Measurements from ENCODE around the gene PRDM16. TPM values are rescaled to one million over a fixed set of nuclear protein-coding genes. Genes with fewer than 3 reads are reported as not detected.

PRDM16 gene
- total and polyA plus RNA-seq, 2 of the 8 experiments (the other 6 are each of a cell fraction or from before 2014, with no cell fraction given), result 0.39 to 0.43 TPM

DNA sequence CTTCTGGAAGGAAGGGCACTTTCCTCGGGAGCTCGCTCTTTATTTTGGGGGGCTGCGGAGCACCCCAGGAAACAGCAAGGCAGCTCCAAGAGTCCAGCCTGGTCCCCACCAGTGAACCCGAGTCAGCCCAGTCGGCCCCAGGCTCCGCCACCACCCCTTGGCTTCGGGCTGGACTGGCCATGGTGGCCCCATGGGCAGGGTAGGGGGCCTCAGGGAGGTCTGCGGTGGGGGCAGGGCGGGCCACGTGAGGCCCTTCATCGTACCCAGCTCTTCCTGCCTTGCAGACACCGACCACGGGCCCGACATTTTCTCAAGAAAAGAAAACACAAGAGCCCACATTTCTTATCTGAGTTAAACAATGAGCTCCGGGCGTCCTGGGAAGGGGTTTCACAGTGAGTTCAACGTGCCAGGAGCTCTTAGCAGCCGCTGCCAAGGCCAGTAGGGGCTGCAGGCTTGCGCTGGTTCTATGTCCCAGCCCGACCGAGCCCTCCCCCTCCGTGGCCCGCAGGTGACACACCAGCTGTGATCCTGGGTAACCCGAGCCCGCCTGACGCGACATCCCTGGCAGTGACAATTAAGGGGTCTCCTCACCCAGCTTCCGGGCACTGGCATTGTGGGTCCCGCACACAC lies 66.2 kb downstream of the PRDM16 start (continued):
- TF ChIP-seq SIN3A (conservative IDR thresholded peaks at IDR 0.05 in 1 of 2, IDR thresholded peaks at IDR 0.05 in 1 of 2; ENCODE audit: low read depth in 1 of 2, low read length in 2 of 2), result no peak
- TF ChIP-seq PHF8 (conservative IDR thresholded peaks at IDR 0.05; ENCODE audit: low read depth, low read length), result no peak

All from H1 (cell line).